Stimulated activated CD8-positive, alpha-beta memory T cell treated with anti-CD3 and anti-CD28 coated beads, Interleukin-2, amount 100 ng/mL, for 1 hour (primary cell): ENCODE data around the gene RAB1B.
A peak's percentile ranks its signal among the peaks of the same experiment; 100 is the strongest.

Source experiments
- DNase-seq, 2 donors: peaks; one replicate each; pipeline ENCODE4 v3.0.0-alpha.2; 2020; ENCODE audit warnings: low read depth in 2 of 2

Gene RAB1B

GRCh38 chr11:66268244-66268951 lies at the start of gene RAB1B:
TSS of gene RAB1B (plus strand) at chr11:66268639. CDS start at chr11:66268680, 41 bp downstream.
- DNase-seq = peak; percentile 99 to 100

DNA sequence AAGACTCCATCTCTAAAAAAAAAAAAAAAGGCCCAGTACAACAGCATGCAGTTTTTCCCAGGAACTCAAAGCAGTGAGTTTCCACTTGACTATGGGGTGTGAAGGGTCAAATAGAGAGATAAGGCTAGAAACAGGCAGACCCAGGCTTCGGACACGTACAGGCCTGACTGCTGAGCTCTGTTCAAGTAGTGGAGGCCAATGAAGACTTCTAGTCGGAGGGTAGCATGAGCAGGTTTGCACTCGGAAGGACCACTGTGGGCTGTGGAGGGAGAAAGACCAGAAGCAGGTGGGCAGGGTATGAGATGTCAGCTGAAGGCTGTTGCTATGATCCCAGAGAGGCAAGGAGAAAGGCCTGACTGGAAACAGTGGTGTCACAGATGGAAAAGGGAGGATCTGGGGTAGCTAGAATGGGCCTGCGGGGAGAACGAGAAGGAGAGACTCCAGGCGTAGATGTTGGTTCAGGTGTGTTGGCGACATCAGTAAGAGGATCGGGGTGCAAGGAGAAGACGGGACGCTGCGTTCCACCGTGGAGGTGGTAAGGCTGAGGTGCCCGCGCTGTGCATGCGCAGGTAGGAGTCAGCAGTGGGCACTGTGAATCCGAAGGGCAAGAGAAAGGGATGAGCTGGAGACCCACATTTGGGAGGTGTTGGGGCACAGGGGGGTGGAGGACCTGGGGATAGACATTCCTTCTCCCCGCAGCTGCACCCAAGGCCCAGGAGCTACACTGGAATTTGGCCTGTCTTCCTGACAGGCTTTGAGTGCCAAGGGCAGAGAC lies 49.4 kb upstream of the RAB1B start:
- DNase-seq = no peak

- DNase-seq = no peak
Observed at GRCh38 chr11:66219846-66220565, 48.4 kb upstream of the RAB1B start.

- DNase-seq = no peak
Observed at GRCh38 chr11:66220566-66220935, 47.9 kb upstream of the RAB1B start.

DNA sequence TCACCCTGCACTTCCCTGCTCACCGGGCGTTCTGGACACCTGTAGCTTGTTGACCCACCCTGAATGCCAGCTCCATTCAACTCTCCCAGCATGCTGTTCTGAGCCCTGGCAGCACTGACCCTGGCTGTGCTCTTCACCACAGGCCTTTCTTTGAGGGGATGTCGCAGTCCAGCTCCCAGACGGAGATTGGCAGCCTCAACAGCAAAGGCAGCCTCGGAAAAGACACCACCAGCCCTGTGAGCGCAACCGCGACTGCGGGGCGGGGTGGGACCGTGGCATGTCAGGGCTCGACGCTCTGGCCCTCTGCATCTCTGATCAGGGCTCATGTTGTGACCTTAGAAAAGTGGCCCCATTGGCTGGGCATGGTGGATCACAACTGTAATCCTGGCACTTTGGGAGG lies 47.4 kb upstream of the RAB1B start:
- DNase-seq = no peak

- no peak for DNase-seq
Observed at GRCh38 chr11:66221726-66222236, 46.7 kb upstream of the RAB1B start.

DNA sequence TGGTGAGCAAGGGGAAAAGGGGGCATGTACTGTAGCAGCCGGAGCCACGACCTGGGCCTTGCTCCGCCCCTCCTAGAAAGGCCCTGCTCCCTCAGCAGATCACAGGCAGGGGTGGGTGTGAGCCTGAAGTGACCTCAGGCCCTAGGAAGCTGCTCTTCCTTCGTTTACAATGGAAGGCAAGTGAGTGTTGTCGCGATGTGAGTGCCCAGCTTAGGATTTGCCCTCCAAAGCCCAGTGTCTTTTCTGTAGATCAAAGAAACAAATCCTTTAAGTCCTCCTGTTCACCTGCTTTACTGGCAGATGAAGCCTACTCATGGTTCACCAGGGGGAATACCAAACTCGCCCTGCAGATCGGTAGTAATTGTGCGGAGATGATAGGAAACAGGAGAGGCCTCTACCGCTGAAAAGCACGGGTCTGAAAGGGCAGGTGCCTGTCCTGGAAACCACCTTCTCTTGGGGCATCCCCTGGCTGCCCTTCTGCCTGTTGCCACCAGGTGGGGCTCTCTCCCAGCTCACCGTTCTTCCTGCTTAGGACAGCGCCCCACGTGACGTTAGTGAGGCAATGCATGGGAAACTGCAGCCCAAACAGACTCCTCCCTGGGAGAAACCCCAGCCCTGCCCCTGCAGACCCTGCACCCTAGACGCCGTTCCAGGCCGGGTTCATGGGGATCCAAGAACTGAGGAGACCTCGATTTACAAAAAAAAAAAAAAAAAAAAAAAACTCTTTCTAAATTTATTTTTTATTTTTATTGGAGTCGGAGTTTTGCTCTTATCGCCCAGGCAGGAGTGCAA lies 45.9 kb upstream of the RAB1B start:
- peak; percentile 81 to 83 for DNase-seq

DNA sequence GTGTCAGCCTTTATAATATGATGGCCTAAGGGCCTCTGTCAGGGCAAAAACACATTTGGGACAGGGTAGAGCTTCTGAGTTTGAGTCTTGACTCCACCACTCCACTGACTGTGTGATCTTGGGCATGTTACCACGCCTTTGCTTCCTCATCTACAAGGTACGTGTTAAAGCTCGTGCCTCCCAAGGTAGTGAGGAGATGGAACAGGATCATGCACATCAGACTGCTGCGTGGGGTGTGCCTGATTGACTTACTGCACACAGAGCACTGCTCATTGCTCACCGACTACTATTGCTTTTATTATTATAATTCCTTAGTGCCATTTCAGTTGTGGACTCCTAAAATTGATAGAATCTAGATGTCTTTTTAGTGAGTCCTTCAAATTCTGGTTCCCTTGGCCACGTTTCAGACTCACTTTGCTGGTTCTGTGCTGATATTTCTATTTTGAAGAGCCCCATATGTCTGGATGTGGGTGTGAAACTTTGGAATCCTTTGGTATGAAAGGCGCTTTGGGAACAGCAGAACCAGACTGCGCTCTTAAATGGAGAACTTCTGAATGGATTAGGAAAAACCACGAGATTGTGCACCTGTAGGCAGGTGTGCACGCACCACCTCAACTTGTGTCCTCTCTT lies 44.1 kb upstream of the RAB1B start:
- DNase-seq = no peak

GRCh38 chr11:66225066-66225465 lies 43.4 kb upstream of the RAB1B start:
- DNase-seq = no peak

DNA sequence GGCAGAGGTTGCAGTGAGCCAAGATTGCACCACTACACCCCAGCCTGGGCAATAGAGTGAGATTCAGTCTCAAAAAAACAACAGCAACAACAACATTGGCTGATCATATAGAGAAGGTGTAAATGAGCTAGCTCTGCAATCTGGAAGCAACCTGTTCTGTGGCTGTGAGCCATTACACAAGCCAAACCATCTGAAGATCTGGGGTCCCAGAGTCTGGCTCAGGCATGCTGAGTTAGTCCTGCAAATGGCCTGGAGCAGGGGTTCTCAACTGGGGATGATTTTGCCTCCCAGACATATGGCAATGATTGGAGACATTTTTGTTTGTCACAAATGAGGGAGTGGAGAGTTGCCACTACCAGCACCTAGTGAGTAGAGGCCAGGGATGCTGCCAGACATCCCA lies 42.3 kb upstream of the RAB1B start:
- DNase-seq = no peak

GRCh38 chr11:66227700-66228099 lies 40.7 kb upstream of the RAB1B start:
- DNase-seq = no peak

GRCh38 chr11:66228521-66228920 lies 39.9 kb upstream of the RAB1B start:
- no peak for DNase-seq

DNA sequence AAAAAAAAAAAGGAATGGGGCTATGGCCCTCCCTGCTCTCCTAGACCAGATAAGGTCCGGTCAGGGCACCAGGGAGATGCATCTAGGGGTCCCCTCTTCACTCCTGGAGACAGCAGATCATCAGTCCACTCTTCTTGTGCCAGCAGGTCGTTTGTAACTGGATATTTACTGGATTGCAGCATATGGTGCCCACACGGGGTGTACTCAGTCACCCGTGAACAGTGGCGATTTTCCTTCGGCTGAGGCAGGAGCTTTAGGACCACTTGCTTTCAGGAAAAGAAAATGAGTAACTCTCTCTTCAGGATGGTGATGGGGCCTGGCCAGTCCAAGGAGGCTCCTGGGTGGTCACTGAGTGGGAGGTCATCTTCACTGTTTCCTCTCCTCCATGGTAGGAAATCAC lies 38.3 kb upstream of the RAB1B start:
- DNase-seq = no peak

- no peak for DNase-seq
Observed at GRCh38 chr11:66230978-66231377, 37.5 kb upstream of the RAB1B start.

DNA sequence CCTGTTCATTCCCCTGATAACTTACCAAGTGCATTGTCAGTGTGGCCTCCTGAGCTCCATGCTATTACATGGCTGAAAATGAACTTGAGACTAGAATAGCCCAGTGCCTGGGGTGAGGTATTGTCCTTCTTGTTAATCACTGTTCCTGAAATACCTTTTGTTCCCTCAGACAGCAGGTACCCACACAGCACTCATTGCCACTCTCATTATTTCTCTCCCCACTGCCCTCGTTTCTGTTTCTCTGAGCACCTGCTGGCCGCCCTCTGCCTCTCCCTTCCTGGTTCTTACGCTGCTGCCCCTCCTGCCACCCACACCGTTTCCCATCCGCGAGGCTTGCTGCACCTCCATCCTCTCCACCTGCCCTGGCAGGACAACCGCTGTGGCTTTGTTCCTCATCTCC lies 36.9 kb upstream of the RAB1B start:
- DNase-seq = no peak

GRCh38 chr11:66232769-66233168 lies 35.7 kb upstream of the RAB1B start:
- DNase-seq = no peak

GRCh38 chr11:66233301-66233700 lies 35.1 kb upstream of the RAB1B start:
- DNase-seq = no peak

GRCh38 chr11:66235141-66235540 lies 33.3 kb upstream of the RAB1B start:
- no peak for DNase-seq

DNA sequence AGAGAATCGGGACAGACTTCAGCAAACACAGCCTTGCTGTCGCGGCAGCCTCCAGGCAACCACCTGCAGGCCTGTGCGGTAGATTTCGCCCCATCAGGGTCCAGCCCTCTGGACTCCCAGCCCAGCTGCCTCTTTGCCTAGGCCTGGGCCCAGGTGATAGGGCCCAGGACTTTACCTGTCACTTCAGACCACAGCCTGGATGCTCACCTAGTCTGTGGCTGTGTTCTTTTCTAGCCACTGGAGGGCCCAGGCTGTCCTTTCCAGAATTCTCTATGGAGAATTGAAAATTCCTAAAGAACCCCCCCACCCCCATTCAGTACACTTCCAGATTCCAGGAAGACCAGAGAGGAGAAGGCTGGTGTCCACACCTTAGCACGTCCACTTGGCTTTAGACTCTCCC lies 30.6 kb upstream of the RAB1B start:
- DNase-seq = no peak

DNA sequence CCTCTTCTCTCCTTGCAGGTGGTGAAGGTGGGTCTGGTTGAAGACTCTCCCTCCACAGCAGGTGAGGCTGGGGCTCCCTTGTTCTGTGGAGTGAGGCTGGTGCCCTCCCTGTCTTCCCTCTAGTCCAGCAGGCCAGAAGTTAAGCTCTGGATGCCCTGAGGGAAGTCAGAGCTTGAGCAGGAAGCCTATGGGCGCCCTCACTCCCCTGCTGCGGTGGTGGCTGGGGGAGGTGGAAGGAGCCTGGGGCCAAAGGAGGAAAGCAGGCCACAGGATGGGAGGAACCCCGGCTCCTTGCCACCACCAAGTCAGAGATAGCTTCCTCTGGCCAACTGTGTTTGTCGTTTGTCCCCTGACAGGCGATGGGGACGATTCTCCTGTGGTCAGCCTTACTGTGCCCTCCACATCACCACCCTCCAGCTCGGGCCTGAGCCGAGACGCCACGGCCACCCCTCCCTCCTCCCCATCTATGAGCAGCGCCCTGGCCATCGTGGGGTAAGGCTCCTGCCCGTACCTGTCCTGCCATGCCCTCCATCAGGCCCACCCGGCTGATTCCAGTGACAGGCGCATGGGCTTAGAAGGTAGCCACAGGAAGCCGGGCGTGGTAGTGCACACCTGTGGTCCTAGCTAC lies 29.5 kb upstream of the RAB1B start:
- no peak for DNase-seq

- DNase-seq = no peak
Observed at GRCh38 chr11:66239511-66239910, 28.9 kb upstream of the RAB1B start.
